Measurements from ENCODE around the gene EXOC6B.

DNA sequence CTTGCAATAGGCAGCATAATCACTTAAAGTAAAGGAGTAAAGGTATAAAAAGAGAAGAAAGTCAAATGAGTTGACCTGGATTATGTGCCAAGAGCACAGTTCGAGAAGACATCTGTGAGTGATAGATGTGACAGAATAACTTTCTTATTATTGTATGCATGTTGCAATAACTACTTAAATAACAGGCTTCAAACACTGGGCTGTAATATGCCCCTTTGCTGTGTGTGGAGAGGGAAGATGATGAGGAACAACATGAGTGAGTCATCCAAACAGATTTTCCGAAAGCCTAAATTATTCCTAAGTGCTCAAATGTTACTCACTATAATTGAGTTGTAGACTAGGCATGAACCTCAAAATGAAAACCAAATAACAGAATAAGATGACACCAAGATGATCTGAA lies 328.1 kb downstream of the EXOC6B start:
- TF ChIP-seq, protein P1, sequence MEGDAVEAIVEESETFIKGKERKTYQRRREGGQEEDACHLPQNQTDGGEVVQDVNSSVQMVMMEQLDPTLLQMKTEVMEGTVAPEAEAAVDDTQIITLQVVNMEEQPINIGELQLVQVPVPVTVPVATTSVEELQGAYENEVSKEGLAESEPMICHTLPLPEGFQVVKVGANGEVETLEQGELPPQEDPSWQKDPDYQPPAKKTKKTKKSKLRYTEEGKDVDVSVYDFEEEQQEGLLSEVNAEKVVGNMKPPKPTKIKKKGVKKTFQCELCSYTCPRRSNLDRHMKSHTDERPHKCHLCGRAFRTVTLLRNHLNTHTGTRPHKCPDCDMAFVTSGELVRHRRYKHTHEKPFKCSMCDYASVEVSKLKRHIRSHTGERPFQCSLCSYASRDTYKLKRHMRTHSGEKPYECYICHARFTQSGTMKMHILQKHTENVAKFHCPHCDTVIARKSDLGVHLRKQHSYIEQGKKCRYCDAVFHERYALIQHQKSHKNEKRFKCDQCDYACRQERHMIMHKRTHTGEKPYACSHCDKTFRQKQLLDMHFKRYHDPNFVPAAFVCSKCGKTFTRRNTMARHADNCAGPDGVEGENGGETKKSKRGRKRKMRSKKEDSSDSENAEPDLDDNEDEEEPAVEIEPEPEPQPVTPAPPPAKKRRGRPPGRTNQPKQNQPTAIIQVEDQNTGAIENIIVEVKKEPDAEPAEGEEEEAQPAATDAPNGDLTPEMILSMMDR (conservative IDR thresholded peaks at IDR 0.05) = no peak
- no peak for TF ChIP-seq EZH2 (IDR thresholded peaks at IDR 0.05; ENCODE audit: low read depth)
